Astrocyte of the spinal cord (primary cell): ENCODE results near the gene AMPD3.

Source experiments
- DNase-seq: peaks from one replicate; pipeline ENCODE4 v3.0.0; 2011; ENCODE audit warnings: low read depth, low spot score
- H3K4me3 ChIP-seq: 2 replicates; pipeline ENCODE4 v1.5.1; 2011; ENCODE audit warnings: low read depth, mild to moderate bottlenecking, low read length, moderate library complexity
- in situ Hi-C: cut with HindIII; loops from 2 replicates; pipeline ENCODE4 v1.10.0; 2017; ENCODE audit warnings: low sequenced_read_pairs
- TF ChIP-seq, protein P1 (sequence below): IDR thresholded peaks from 2 replicates; pipeline ENCODE4 v1.5.1; 2012; ENCODE audit warnings: low read depth, mild to moderate bottlenecking, low read length, inconsistent platforms

Gene AMPD3

DNA sequence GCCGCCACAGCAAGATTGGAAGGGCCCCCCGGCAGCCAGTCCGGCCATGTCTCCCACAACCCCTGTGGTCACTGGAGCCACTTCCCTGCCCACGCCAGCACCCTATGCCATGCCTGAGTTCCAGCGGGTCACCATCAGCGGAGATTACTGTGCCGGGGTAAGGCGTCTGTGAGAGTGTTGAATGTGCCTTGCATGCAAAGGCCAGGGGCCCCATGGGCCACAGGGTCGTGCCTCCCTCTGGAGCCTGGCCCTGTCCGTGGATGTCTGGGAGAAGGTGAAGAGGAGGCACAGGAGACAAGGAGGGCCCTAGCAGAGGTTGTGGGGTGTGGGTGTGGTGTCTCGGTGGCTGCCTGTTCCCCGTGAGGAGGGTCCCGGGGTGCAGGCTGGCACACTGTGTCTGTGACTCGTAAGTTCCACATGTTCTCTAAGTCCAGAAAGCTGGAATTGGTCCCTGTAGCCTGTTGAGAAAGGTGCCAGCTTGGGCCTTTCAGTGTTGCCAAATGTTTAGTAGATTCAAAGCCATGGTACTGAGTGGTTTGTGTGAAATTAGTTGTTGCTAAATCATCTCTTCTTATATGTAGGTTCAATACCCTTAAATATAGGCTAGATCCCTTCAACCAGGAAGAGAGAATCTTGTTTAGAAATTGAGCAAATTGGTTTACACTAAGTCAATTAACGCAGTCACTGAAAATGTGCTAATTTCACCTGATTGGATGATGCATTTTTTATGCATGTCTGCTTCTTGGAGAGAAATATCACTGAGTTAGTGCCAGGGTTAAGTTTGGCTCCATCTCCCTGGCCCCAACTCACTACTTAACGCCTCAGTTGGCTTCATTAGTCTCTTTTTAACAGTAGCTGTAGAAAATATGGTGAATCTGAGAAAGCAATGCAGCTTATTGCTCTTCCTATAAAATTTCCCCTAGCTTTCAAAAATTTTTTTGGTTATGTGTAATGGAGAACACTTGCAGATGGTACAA is 23.8 kb downstream of the AMPD3 start:
- TF ChIP-seq, protein P1, sequence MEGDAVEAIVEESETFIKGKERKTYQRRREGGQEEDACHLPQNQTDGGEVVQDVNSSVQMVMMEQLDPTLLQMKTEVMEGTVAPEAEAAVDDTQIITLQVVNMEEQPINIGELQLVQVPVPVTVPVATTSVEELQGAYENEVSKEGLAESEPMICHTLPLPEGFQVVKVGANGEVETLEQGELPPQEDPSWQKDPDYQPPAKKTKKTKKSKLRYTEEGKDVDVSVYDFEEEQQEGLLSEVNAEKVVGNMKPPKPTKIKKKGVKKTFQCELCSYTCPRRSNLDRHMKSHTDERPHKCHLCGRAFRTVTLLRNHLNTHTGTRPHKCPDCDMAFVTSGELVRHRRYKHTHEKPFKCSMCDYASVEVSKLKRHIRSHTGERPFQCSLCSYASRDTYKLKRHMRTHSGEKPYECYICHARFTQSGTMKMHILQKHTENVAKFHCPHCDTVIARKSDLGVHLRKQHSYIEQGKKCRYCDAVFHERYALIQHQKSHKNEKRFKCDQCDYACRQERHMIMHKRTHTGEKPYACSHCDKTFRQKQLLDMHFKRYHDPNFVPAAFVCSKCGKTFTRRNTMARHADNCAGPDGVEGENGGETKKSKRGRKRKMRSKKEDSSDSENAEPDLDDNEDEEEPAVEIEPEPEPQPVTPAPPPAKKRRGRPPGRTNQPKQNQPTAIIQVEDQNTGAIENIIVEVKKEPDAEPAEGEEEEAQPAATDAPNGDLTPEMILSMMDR: no peak
- in situ Hi-C loops: no loop called here
- no peak overlapping the region for H3K4me3 ChIP-seq
- DNase-seq: no peak

DNA sequence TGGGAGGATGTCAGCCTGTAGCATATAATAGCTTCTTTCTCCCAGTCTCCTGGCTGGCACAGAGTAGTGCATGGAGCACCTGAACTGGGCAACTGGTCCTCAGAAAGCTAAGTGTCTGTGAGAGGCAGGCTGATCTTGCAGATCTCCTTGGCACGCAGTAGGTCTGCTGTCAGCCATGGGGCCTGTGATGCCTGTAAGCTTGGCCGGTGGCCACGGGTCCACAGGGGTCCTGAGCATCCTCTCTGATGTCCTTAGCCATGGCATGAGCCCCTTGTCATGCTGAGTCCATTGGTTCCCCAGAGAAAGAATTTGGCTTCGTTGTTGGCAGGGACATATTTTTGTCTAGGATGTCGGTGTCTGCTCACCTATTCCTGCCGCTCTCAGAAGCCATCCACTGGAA is 25.0 kb downstream of the AMPD3 start:
- H3K4me3 ChIP-seq: no peak overlapping the region
- in situ Hi-C loops: no loop called here
- TF ChIP-seq, protein P1: no peak
- DNase-seq: no peak

DNA sequence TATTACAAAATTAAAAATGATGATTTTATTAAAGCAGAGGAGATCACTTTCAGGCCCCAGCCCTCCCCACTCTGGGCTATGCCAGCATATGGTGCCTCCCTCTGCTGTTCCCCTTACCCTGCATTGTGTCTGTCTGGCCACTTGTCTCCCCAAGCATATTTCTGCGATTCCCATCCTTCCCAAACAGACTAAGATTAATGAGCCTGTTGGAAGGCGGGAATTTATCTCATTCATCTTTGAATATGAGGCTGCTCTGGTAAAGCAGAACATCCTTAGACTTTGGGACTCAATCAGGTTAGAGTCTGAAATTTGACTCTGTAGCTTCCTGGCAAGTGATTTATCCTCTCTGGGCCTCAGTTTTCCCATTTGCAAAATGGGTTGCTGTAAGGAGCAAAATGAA is 25.7 kb downstream of the AMPD3 start:
- no peak overlapping the region for H3K4me3 ChIP-seq
- TF ChIP-seq, protein P1: no peak
- no peak for DNase-seq
- in situ Hi-C loops: no loop called here

GRCh38 chr11:10481560-10482349 is 26.7 kb downstream of the AMPD3 start:
- in situ Hi-C loops: no loop called here
- DNase-seq: no peak
- TF ChIP-seq, protein P1: no peak

DNA sequence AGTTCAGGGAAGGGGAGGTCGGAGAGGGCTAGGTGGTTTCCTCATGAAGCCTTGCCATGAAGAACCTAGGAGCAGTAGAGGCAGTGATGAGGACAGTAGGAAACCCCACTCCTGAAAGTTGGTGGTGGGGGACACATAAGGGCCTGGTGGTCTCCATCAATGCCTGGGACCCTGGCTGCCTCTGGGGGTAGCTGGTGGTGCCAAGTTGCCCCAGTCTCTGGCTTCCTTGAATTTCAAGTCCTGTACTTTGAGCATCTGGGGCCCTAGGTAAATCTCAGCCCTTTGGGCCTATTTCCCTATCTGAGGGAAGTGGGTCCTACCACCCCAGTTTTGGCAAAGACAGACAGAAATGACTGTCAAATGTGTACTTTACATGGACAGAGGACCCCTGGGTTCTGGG is 28.1 kb downstream of the AMPD3 start:
- TF ChIP-seq, protein P1: no peak
- DNase-seq: no peak
- no peak overlapping the region for H3K4me3 ChIP-seq
- in situ Hi-C loops: no loop called here

More at GRCh38 chr11:10481560-10482349, 26.7 kb downstream of the AMPD3 start:
- H3K4me3 ChIP-seq: no peak overlapping the region

GRCh38 chr11:10483584-10483983 is 28.5 kb downstream of the AMPD3 start:
- in situ Hi-C loops: no loop called here
- H3K4me3 ChIP-seq: no peak overlapping the region
- DNase-seq: no peak
- TF ChIP-seq, protein P1: no peak
